Lower leg skin (tissue), 3 donors: ENCODE measurements around the gene NPB.

Experiments
- POLR2A ChIP-seq, 2 donors: fragments of 450-650 bp; IDR thresholded peaks; one replicate each; pipeline ENCODE4 v1.6.1; 2016 to 2017; ENCODE audit warnings: antibody characterized with exemption in 2 of 2, mild to moderate bottlenecking in 1 of 2, moderate library complexity in 1 of 2
- TF ChIP-seq, protein P1 (sequence below), 3 donors: fragments of 450-650 bp; IDR thresholded peaks; one replicate each; pipeline ENCODE4 v1.5.1; 2016; ENCODE audit warnings: antibody characterized with exemption in 3 of 3, mild to moderate bottlenecking in 3 of 3, moderate library complexity in 2 of 3

GRCh38 chr17:81905424-81905875 lies 3.4 kb downstream of the NPB start:
- TF ChIP-seq, protein P1, sequence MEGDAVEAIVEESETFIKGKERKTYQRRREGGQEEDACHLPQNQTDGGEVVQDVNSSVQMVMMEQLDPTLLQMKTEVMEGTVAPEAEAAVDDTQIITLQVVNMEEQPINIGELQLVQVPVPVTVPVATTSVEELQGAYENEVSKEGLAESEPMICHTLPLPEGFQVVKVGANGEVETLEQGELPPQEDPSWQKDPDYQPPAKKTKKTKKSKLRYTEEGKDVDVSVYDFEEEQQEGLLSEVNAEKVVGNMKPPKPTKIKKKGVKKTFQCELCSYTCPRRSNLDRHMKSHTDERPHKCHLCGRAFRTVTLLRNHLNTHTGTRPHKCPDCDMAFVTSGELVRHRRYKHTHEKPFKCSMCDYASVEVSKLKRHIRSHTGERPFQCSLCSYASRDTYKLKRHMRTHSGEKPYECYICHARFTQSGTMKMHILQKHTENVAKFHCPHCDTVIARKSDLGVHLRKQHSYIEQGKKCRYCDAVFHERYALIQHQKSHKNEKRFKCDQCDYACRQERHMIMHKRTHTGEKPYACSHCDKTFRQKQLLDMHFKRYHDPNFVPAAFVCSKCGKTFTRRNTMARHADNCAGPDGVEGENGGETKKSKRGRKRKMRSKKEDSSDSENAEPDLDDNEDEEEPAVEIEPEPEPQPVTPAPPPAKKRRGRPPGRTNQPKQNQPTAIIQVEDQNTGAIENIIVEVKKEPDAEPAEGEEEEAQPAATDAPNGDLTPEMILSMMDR (IDR thresholded peaks at IDR 0.05) = no peak
- no peak for TF ChIP-seq POLR2A (IDR thresholded peaks at IDR 0.05)
